ENCODE data around the gene EXOC1.

EXOC1 gene

DNA sequence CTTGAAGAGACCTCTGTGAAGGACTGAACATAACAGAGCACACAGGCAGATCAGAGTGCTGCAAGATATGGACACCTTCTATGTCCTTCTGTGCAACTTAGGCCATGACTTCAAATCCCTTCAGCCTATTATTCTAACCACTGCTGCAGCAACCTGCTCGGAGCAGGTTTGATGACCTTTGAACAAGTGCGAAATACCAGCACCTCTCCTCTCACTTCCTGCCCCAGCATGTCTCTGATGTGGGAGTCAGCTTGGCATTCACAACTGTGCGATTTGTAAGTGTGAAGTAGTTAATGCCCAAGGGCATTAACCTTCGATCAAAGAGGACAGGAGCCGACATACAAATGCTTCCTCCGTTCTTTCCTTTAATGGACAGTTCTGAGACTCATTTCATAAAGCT lies 1.6 kb upstream of the EXOC1 start:
- peak in 1 of 3 experiments; percentile 1 for DNase-seq (ENCODE audit: low read depth in 3 of 3)

DNA sequence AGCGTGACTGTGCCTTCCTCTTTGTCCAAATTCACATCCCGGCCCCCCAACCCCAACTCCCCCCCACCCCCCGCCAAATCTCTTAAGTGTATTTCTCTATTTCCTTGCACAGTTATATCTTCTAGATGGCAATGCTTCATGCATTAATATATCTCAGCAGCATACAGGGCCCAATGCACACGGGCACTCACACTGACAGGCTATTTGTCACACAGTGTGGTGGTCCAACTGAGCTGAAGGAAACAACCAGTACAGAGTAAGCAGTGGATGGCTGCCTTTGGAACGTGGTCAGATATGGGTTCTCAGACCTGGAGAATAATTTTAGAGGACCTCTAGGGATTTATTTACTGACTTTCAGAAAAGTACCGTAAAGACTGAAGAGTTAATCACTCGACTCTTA lies 681 bp downstream of the EXOC1 start:
- DNase-seq (ENCODE audit: low read depth in 3 of 3), result no peak

- DNase-seq (ENCODE audit: low read depth in 3 of 3), result no peak
These were observed 4.1 kb downstream of the EXOC1 start for GRCh38 chr4:55857586-55857985.

GRCh38 chr4:55859711-55860110 lies 6.3 kb downstream of the EXOC1 start:
- no peak for DNase-seq (ENCODE audit: low read depth in 3 of 3)

DNA sequence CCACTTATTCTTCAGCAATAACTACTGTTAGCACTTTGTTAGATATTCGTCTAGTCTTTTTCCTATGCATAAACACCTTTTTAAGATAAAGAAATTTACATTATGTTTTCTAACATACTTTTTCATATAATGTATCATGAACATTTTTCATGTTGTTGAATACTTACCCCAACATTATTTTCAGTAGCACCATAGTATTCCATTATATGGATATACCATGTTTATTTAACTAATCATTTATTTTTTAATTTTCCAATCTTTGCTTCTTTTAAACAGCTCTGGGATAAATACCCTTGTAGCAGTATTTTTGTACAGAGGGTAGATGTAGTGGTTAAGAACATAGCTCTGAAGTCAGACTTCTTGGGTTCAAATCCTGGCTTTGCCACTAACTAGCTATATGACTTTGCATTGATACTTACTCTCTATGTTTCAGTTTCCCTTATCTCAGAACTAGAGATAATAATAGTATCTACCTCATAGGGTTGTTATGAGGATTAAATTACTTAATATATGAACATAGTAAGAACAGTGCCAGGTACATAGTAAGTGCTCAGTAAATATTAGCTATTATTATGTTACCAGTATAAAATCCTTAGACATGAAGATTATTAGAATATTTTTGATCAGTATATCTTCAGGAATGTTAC lies 11.3 kb downstream of the EXOC1 start:
- DNase-seq (ENCODE audit: low read depth in 3 of 3), result no peak

DNA sequence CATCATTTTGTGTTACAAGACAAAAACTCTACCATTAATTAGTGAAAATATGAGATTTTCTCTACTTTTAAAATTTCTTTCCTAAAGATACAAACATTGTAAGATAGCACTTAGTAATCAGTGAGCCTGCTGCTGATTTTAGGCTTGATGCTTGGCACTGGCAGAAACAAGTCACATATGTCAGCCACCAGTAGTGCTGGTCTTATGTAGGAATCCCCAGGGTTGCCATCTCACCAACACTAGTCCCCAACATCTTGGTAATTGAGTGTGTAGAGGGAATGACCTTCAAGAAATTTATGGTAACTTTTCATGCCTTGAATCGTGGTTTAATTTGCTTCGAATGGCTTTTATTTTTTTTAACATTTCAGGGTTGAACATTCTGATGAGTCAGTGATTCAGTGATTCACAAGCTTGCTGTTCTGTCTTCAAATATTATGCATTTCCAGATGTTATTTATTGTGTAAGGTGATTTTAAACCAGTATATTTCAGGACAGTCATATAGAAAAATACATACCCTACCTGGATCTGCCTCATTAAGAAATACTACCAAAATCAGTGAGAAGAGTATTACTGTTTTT lies 11.9 kb downstream of the EXOC1 start:
- DNase-seq (ENCODE audit: low read depth in 3 of 3), result no peak

DNA sequence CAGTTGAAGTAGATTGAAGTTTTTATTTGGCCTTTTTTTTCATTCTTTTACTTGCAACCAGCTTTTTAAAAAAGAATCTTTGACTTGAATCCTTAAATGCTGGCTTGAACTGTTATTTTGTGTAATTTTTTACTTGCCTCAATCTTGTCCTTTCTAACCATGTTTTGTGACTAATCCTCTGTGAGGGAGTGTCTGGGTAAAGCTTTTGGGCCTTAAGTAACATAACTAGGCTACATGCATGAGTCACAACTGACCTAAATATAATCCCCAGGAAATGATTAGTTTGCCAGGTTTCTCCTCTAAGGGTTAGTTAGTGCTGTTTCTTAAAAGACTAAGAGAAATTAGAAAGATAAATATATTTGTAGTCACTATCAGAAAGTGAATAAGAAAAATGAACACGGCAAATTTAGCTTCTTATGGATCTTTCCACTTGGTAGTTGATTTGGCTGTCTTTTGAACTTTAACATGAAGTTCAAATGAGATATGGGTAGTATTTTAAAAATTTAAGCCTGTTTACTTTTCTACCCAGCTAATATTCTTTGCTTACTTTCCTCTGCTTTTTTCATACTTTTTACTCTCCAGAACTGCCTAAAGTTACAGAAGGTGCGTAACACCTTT lies 13.0 kb downstream of the EXOC1 start:
- DNase-seq (ENCODE audit: low read depth in 3 of 3), result no peak

DNA sequence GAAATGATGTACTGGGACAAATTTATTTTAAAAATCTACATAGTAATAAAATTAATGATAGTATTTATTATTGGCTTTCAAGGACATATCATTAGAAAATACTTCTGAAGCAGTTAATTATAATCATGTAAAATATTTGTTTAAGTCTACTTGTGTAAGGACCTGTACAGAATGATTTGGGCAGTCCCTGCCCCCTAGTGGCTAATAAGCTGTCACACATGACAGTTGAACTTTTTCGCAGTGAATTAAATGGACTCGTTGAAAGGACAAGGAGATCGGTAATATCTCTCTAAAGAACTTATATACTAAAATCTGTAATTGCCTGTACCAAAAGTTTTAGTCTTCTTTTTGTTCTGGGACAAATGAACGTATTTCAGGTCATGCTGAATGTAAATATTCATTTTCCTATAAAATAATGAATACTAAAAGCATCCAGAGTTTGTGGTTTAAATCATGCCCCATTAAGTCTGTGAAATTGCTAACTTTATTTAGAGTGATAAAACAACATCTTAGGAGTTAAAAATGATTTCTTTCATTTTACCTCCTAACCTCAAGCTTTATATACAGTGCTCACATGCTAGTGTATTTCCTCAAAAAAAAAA lies 13.6 kb downstream of the EXOC1 start:
- no peak for DNase-seq (ENCODE audit: low read depth in 3 of 3)

- no peak for DNase-seq (ENCODE audit: low read depth in 3 of 3)
These were observed 15.2 kb downstream of the EXOC1 start for GRCh38 chr4:55868581-55869090.

DNA sequence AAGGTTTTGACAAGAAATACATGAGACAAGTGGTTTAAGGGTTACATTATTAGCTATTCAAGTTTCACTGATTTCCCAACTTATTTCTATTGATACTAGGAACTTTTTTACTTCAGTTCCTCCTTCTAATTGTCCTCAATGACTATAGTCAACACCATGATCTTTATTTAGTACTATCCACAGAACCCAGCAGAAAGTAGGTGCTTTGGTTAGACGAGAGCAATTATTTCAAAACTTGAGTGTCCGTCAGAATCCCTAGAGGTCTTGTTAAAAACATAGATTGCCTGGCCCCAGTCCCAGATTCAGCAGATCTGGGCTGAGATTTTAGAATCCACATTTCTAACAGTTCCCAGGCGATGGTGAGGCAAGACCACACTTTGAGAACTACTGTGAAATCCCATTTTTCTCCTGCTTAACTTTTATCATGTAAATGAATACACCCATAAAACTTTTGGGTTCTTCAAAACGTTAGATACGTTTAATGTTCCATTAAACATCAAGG lies 17.9 kb downstream of the EXOC1 start:
- no peak for DNase-seq (ENCODE audit: low read depth in 3 of 3)

GRCh38 chr4:55874831-55875230 lies 21.4 kb downstream of the EXOC1 start:
- no peak for DNase-seq (ENCODE audit: low read depth in 3 of 3)

DNA sequence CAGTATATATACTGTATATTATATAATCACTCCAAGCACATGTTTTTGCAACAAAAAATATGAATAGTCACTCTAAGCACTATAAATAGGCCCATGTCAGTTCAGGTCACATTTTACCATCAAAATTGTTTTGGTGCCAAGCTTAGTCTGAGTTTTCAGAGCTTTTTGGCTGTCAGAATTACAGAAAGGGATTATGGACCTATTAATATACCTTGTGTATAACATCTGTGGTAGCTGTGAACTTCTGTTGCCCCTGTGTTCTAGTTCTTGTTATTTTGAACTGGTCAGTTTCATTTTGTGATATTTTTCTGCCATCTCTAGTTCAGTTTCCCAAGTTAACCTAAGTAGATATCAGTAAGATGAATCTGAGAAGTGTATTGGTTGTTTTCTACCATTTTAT lies 22.9 kb downstream of the EXOC1 start:
- DNase-seq (ENCODE audit: low read depth in 3 of 3), result no peak

- DNase-seq (ENCODE audit: low read depth in 3 of 3), result no peak
These were observed 25.8 kb downstream of the EXOC1 start for GRCh38 chr4:55879224-55879623.

DNA sequence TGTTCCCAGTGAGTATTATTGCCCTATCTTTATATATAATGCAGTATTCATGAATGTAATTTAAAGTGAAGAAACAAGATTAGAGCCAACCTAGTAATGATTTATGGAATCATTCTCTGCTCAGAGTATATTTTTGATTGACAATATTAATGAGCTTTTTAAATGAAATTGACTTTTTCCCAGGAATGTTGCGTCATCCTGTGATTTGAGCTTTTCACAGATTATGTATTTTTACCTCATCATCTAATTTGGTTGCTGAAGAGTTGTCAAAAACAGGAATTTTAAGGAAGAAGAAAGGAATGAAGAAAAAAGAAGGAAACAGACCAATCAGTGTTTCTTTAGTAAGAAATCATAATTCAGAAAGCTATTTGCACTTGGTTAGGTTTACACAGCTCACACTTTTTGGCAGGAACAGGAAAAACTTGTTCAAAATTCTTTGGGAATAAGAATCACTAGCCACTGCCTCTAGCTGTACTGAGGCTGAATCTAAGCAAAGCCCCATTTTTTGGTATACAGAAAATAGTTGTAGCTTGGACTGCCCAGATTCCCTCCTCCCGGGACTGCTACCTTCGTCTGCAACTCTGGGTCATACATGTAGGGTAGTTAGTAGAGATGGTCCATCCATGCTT lies 27.3 kb downstream of the EXOC1 start:
- DNase-seq (ENCODE audit: low read depth in 3 of 3), result no peak

GRCh38 chr4:55884093-55884850 lies 30.8 kb downstream of the EXOC1 start:
- DNase-seq (ENCODE audit: low read depth in 3 of 3), result no peak

DNA sequence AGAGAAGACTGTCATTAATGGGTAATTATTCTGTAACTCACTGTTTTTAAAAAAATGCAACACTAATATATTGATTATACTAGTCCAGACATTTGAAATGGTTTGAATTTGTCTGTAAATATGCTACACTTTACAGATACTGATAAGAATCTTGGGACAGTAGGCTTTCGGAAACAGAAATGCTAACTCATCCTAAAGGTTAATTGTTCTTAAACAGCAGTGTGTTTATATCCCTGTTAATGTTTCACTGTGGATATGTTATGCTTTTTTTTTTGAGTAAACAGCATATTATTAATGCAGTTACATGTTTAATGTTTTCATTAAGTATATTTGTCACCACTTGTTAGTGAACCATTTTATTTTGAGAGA lies 31.4 kb downstream of the EXOC1 start:
- no peak for DNase-seq (ENCODE audit: low read depth in 3 of 3)

GRCh38 chr4:55887594-55887993 lies 34.1 kb downstream of the EXOC1 start:
- no peak for DNase-seq (ENCODE audit: low read depth in 3 of 3)

GRCh38 chr4:55892156-55892555 lies 38.7 kb downstream of the EXOC1 start:
- no peak for DNase-seq (ENCODE audit: low read depth in 3 of 3)

GRCh38 chr4:55896622-55897021 lies 43.2 kb downstream of the EXOC1 start:
- DNase-seq (ENCODE audit: low read depth in 3 of 3), result no peak

GRCh38 chr4:55902677-55903076 lies 49.2 kb downstream of the EXOC1 start:
- DNase-seq (ENCODE audit: low read depth in 3 of 3), result no peak

DNA sequence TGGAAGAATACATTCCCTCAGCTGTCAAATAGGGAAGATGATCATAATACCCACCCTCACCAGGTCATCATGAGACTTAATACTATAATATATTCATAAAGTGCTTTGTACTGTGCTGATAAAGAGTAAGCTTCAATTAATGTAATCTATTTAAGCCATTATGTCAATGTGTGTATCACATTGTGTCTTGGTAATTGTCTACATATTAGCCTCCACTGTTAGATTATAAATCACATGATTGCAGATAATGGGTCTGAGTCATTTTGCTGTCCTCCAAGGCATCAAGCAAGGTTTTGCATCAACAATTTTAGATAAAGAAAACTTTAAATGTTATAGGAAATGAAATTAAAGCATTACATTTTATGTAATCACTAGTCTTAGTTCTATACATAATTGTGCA lies 50.1 kb downstream of the EXOC1 start:
- no peak for DNase-seq (ENCODE audit: low read depth in 3 of 3)

DNA sequence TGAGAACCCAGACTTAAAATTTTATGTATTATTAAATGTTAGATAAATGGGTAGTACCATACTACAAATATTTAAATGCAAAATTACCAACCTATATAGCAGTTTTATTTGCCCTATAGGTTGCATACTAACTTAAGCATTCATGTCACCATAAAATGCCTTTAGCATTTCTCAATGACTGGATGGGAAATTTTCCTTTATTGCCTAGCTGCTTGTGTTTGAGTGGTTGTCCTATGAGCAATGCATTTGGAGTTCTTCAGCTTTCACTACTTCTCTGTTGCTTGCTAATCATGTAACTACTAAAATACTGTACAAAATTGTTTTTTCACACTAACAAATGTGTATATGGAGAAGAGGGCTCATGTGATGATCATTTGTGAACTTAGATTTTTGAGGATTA lies 51.1 kb downstream of the EXOC1 start:
- DNase-seq (ENCODE audit: low read depth in 3 of 3), result no peak

Measured in stimulated activated CD4-positive, alpha-beta T cell treated with anti-CD3 and anti-CD28 coated beads, TNF-alpha, amount 100 ng/mL, for 24 hours (primary cell).